ENCODE results near the gene C9orf72. TPM values are rescaled to one million over a fixed set of nuclear protein-coding genes. Genes with fewer than 3 reads are reported as not detected.
A peak's percentile ranks its signal among the peaks of the same experiment; 100 is the strongest.

C9orf72 gene
- total RNA-seq, 1 donor from 2014 or later: 9.4 TPM

DNA sequence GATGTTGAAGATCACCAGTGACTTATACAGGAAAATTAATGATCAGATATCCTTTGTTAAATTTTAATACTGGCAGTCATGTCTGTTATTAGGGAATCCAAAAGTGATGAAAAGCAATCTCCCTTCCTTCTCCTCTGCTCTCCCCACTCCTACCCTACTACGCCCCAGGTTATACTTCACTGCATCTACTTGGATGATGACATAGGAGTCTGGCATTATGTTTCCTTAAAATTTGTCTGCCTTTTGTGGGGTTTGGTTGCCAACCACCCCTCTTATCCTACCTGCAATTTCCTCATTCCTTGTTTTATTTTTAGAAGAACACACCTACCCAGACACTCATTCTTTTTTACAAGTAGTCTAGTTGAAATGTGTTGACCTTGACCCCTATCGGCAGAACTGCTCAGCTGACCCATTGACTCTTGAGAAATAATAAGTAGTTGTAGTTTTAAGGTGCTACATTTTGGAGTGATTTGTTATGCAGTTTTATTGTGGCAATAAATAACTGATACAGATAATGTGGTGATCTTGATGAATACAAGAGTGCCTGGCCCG, 38.5 kb downstream of the C9orf72 start:
- TF ChIP-seq, protein P1, sequence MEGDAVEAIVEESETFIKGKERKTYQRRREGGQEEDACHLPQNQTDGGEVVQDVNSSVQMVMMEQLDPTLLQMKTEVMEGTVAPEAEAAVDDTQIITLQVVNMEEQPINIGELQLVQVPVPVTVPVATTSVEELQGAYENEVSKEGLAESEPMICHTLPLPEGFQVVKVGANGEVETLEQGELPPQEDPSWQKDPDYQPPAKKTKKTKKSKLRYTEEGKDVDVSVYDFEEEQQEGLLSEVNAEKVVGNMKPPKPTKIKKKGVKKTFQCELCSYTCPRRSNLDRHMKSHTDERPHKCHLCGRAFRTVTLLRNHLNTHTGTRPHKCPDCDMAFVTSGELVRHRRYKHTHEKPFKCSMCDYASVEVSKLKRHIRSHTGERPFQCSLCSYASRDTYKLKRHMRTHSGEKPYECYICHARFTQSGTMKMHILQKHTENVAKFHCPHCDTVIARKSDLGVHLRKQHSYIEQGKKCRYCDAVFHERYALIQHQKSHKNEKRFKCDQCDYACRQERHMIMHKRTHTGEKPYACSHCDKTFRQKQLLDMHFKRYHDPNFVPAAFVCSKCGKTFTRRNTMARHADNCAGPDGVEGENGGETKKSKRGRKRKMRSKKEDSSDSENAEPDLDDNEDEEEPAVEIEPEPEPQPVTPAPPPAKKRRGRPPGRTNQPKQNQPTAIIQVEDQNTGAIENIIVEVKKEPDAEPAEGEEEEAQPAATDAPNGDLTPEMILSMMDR (conservative IDR thresholded peaks at IDR 0.05; ENCODE audit: low read depth, low read length): no peak
- no peak for DNase-seq (ENCODE audit: low read depth)
- H3K4me3 ChIP-seq (ENCODE audit: low read depth, low read length): no peak overlapping the region

DNA sequence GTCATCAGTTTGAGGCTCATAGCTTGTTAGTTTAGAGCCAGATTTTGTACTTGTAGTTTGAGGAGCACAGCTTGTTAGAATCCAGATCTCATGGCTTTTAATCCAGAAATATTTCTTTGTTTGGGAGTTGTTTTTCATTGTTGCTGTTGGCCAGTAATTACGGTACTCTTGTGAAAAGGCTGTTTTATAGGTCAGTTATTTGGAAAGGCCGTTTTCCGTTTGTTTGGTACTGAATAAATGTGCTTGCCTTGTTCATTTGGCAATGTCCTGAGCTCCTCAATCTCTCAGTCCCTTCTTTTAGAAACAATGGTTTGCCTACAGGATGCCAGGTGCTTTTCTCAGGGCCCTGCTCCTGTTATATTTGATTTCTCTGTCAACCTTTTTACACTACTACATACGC, 39.1 kb downstream of the C9orf72 start:
- TF ChIP-seq, protein P1 (conservative IDR thresholded peaks at IDR 0.05; ENCODE audit: low read depth, low read length): no peak
- DNase-seq (ENCODE audit: low read depth): no peak
- no peak overlapping the region for H3K4me3 ChIP-seq (ENCODE audit: low read depth, low read length)

DNA sequence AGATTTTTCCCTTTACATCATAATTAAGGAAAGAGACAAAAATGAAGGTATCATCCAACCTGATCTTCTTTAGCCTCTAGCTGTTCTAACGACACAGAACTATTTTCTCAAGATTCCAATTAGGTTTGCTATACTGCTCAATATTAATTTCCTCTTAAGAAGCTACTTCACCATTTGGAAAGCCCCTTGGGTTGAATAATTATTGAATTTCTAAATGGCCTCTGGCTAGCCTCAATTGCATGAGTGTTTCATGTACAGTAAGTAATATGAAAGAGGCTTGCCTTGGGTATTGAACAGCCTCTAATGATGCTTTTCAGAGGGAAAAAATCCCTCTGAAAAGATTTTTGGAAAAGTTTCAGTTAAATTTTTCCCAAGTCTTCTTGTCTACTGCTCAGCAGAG, 40.0 kb downstream of the C9orf72 start:
- no peak overlapping the region for H3K4me3 ChIP-seq (ENCODE audit: low read depth, low read length)
- TF ChIP-seq, protein P1 (conservative IDR thresholded peaks at IDR 0.05; ENCODE audit: low read depth, low read length): no peak
- DNase-seq (ENCODE audit: low read depth): no peak

DNA sequence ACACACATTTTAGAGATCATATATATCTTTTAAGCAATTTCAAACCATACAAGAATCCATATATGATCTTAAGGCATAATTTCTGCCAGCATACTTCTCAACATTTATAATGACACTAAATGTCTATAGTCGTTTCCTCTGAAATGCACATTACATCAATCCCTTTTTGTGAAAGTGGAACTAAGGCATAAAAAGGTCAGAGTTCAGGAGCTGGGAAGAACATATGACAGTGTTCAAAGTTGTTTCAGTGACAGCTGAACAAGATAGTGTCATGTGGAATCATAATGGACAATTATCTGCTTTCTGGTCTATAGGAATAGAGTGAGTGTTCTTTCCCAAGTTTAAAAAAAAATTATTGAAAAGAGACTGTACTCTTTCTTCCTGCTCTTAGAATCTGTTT, 41.2 kb downstream of the C9orf72 start:
- DNase-seq (ENCODE audit: low read depth): no peak
- TF ChIP-seq, protein P1 (conservative IDR thresholded peaks at IDR 0.05; ENCODE audit: low read depth, low read length): no peak
- H3K4me3 ChIP-seq (ENCODE audit: low read depth, low read length): no peak overlapping the region

DNA sequence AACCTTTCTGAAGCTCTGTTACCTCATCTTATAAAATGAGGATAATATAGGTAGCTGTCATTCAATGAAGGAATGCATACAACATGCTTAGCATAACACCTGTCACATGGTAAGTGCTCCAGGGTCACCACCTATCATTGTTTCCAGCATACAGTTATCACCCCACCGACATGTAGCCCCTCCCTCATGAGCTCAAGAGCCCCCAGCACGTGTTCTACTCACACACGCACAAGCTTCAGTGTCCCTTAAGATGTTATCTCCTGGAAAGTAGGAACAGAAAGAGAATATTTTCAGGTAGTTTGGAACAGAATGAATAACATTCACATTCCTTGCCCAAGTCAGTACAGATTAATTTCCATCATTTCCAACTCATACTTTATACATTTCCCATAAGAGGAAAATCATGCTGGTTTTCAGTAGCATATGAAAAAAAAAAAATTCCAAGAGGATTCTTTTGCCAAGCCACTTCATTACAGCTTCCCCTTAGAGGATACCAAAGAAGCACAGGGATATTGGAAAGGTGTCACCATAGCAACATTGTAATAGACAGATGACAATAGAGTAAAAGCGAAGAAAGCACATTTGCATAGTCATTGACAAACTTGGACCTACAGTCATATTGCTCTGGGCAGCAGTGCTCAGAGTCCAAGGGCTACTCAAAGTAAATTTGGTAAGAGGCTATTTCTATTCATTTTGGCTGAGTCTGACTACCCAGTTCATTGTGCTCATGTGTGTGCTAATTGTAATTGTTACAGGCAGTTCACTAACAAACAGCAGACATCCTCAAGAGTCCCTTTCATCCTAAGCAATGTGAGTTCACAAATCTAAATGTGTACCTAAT, 42.1 kb downstream of the C9orf72 start:
- H3K4me3 ChIP-seq (ENCODE audit: low read depth, low read length): no peak overlapping the region
- DNase-seq (ENCODE audit: low read depth): no peak
- TF ChIP-seq, protein P1 (conservative IDR thresholded peaks at IDR 0.05; ENCODE audit: low read depth, low read length): no peak

DNA sequence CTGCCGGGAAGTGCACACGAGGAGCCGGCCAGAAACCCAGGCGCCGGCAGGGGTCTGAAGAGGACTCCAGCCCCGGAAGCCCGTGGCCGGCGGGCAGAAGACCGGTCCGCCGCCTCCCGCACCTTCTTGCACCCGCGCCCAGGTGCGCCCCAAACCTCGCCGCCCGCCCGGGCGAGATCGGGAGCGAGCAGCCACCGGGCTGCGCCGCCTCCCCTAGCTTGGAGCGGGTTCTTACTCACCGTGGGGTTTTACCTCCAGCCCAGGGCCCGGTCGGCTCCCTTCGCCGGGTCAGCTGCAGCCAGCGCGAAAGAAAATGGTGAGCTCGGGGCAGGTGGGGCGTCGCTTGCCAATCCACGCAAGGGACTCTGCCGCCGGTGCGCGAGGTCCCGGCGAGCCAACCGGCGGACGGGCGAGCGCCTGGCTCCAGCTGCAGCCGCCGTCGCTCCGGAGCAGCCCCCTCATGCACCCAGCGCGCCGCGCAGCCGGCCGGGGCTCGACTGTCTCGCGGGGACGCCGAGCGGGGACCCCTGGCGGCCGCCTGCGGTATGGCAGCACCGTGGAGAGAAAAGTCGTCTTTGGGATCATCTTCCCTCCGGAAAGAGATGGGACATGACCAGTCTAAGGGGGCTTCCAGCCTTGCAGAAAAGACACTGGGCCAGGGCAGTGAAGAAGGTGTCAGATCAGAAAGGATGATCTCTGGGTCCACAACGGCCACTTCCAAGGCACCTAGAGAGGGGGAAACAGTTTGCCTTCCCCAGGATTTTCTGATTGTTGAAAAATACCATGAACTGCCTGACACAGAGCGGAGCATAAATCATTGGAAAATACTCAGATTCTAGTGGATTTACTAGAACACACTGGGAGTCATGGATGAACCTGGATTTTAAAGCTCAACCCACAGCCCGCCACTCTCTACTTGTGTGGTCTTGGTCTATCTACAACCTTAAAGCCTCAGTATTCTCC, 43.7 kb downstream of the C9orf72 start, which contains the start of gene MOB3B:
TSS of gene MOB3B (minus strand) at position 499 of the 963 bp plus-strand sequence. CDS start 74,264 bp downstream, outside the sequence.
- TF ChIP-seq, protein P1 (conservative IDR thresholded peaks at IDR 0.05; ENCODE audit: low read depth, low read length): peak; percentile 83
- DNase-seq (ENCODE audit: low read depth): no peak
- peak within 1 kb of the TSS; percentile 70 for H3K4me3 ChIP-seq (ENCODE audit: low read depth, low read length)

Measured in epithelial cell of proximal tubule (primary cell).